K562 (cell line): ENCODE measurements around the gene CTIF. TPM values are rescaled to one million over a fixed set of nuclear protein-coding genes. Genes with fewer than 3 reads are reported as not detected.

ENCODE experiments used
- ATAC-seq: fragments of 200-7000 bp; cut with Tn5 transposase; 3 replicates; pipeline ENCODE4 v1.9.1; 2020; ENCODE audit warnings: moderate library complexity
- BruUV-seq: library from RNA; stranded (reverse); fragments of 400-500 nt; replicated peaks from 2 replicates; lab custom pipeline; 2021; lab: Mats Ljungman, UMichigan
- CTCF ChIA-PET: fragments of 300-600 bp; formaldehyde crosslinking; extraction: SDS; loops from one replicate; lab custom pipeline; 2021; ENCODE audit warnings: low intra/inter-chr PET ratio; lab: Yijun Ruan, JAX
- POLR2A ChIA-PET: fragments of 300-600, 350-650 bp; sonication (Branson Sonifier 250); formaldehyde crosslinking; extraction: SDS; loops from one replicate; lab custom pipeline; 2021; ENCODE audit warnings: antibody characterized with exemption, inconsistent platforms; lab: Yijun Ruan, JAX
- DNase-seq, 4 experiments: peaks; one replicate each; pipeline versions ENCODE4 v3.0.0 to v3.0.0-alpha.2; 2011 to 2018; ENCODE audit warnings: low spot score in 3 of 4, mixed read lengths in 3 of 4; ENCODE audit errors: extremely low read depth in 1 of 4
- FAIRE-seq: peaks from 2 replicates; lab custom pipeline; 2011; peaks lifted over from hg19 to GRCh38; lab: Jason Lieb, UNC
- H2AFZ ChIP-seq: 2 replicates; pipeline ENCODE4 v1.6.0; 2011; ENCODE audit warnings: low read depth, low read length, control low read depth, inconsistent platforms
- H3K27ac ChIP-seq: fragments of 200-600 bp; 3 replicates; pipeline ENCODE4 v1.8.0; 2011; ENCODE audit warnings: low read depth, mild to moderate bottlenecking, control low read depth, inconsistent platforms, low read length, moderate library complexity, mixed read lengths; ENCODE audit errors: extremely low read depth
- H3K27me3 ChIP-seq, 2 experiments: fragments of 300-600 bp in 1 of 2; 2 replicates in 1 of 2; 3 replicates in 1 of 2; pipeline versions ENCODE4 v1.6.0 to v1.8.0; 2011; ENCODE audit warnings: inconsistent platforms in 2 of 2, low read length in 2 of 2, mild to moderate bottlenecking in 1 of 2, mixed read lengths in 1 of 2, moderate library complexity in 1 of 2; ENCODE audit not compliant: control insufficient read depth in 2 of 2, insufficient read depth in 2 of 2
- H3K36me3 ChIP-seq: fragments of 300-600 bp; 3 replicates; pipeline ENCODE4 v1.8.0; 2011; ENCODE audit warnings: mild to moderate bottlenecking, low read length, inconsistent platforms; ENCODE audit not compliant: control insufficient read depth, insufficient read depth
- H3K4me1 ChIP-seq, 2 experiments: fragments of 200-600 bp in 1 of 2; replicated peaks in 1 of 2; 2 replicates in 1 of 2; 3 replicates in 1 of 2; pipeline versions ENCODE4 v1.5.1 to v1.8.0; 2011; ENCODE audit warnings: inconsistent platforms in 2 of 2, low read length in 2 of 2, mild to moderate bottlenecking in 1 of 2, mixed read lengths in 1 of 2, moderate library complexity in 1 of 2; ENCODE audit not compliant: control insufficient read depth in 2 of 2, insufficient read depth in 2 of 2
- H3K4me2 ChIP-seq: 2 replicates; pipeline ENCODE4 v1.6.1; 2011; ENCODE audit warnings: low read length, control low read depth, inconsistent platforms, mixed read lengths; ENCODE audit not compliant: insufficient read depth
- H3K4me3 ChIP-seq: fragments of 200-600 bp; sonication (generic), shearing (Covaris generic); 2 replicates; pipeline ENCODE4 v1.5.1; 2016; ENCODE audit warnings: control low read depth, inconsistent platforms
- H3K79me2 ChIP-seq: fragments of 200-600 bp; 3 replicates; pipeline ENCODE4 v1.8.0; 2011; ENCODE audit warnings: low read length, inconsistent platforms; ENCODE audit not compliant: control insufficient read depth, insufficient read depth
- H3K9ac ChIP-seq, 2 experiments: 2 replicates each; pipeline versions ENCODE4 v1.6.0 to v1.6.1; 2011; ENCODE audit warnings: low read depth in 2 of 2, low read length in 2 of 2, control low read depth in 1 of 2, inconsistent platforms in 1 of 2, mild to moderate bottlenecking in 1 of 2, mixed read lengths in 1 of 2; ENCODE audit not compliant: insufficient read depth in 1 of 2
- H3K9me1 ChIP-seq: one replicate; pipeline ENCODE4 v1.6.0; 2011; ENCODE audit warnings: inconsistent platforms, mild to moderate bottlenecking, low read length, moderate library complexity; ENCODE audit not compliant: control insufficient read depth, insufficient read depth
- H3K9me3 ChIP-seq: replicated peaks from 2 replicates; pipeline ENCODE4 v1.5.1; 2011; ENCODE audit warnings: low read depth, low read length, inconsistent platforms; ENCODE audit not compliant: control insufficient read depth, insufficient read depth
- H4K20me1 ChIP-seq: replicated peaks from 2 replicates; pipeline ENCODE4 v1.6.1; 2011; ENCODE audit warnings: low read length, inconsistent platforms, mixed read lengths; ENCODE audit not compliant: control insufficient read depth, insufficient read depth
- CGGBP1 ChIP-seq: fragments of 250-450 bp; sonication (Bioruptor Pico); IDR thresholded peaks from 2 replicates; pipeline ENCODE4 v1.9.0; 2021; ENCODE audit warnings: mild to moderate bottlenecking
- ETV5 ChIP-seq: sonication (generic); formaldehyde crosslinking; IDR thresholded peaks from 2 replicates; pipeline ENCODE4 v1.4.0; 2020; ENCODE audit warnings: low read depth, mild to moderate bottlenecking, missing genetic modification reagents
- ILK ChIP-seq: fragments of 450-650 bp; IDR thresholded peaks from 2 replicates; pipeline ENCODE4 v1.6.1; 2016; ENCODE audit warnings: missing genetic modification characterization, low read depth, mild to moderate bottlenecking, missing compliant biosample characterization, moderate library complexity, borderline replicate concordance
- LCOR ChIP-seq: sonication (generic); formaldehyde crosslinking; IDR thresholded peaks from 2 replicates; pipeline ENCODE4 v1.8.0; 2022; ENCODE audit warnings: mild to moderate bottlenecking, missing genetic modification reagents
- NBN ChIP-seq: fragments of 450-650 bp; IDR thresholded peaks from 2 replicates; pipeline ENCODE4 v1.6.1; 2016; ENCODE audit warnings: low read depth, mild to moderate bottlenecking
- NFATC3 ChIP-seq: fragments of 450-650 bp; IDR thresholded peaks from 2 replicates; pipeline ENCODE4 v1.6.1; 2017; ENCODE audit warnings: mild to moderate bottlenecking
- PCBP2 ChIP-seq: fragments of 200-400 bp; formaldehyde crosslinking; IDR thresholded peaks from 2 replicates; pipeline ENCODE4 v1.6.1; 2018; ENCODE audit warnings: low read length, low read depth, mild to moderate bottlenecking, moderate library complexity; ENCODE audit not compliant: poor library complexity, severe bottlenecking
- PHTF2 ChIP-seq: fragments of 250-450 bp; sonication (Bioruptor Pico); IDR thresholded peaks from 2 replicates; pipeline ENCODE4 v1.5.0; 2021; ENCODE audit warnings: mild to moderate bottlenecking
- PYGO2 ChIP-seq: fragments of 450-650 bp; IDR thresholded peaks from 2 replicates; pipeline ENCODE4 v1.6.1; 2016; ENCODE audit warnings: mild to moderate bottlenecking, missing genetic modification characterization, moderate library complexity, missing compliant biosample characterization
- RBM22 ChIP-seq: fragments of 200-400 bp; formaldehyde crosslinking; IDR thresholded peaks from 2 replicates; pipeline ENCODE4 v1.6.1; 2018; ENCODE audit warnings: low read length, low read depth; ENCODE audit not compliant: poor library complexity, severe bottlenecking
- SPI1 ChIP-seq: IDR thresholded peaks from 2 replicates; pipeline ENCODE4 v1.6.1; 2011; ENCODE audit warnings: low read depth, low read length, control low read depth, borderline replicate concordance
- ZNF140 ChIP-seq: fragments of 250-450 bp; sonication (Bioruptor Pico); IDR thresholded peaks from 2 replicates; pipeline ENCODE4 v1.8.0; 2021; ENCODE audit warnings: moderate library complexity, mild to moderate bottlenecking, inconsistent platforms
- ZNF444 ChIP-seq: fragments of 250-450 bp; sonication (Bioruptor Pico); IDR thresholded peaks from 2 replicates; pipeline ENCODE4 v1.4.0; 2020; ENCODE audit warnings: mild to moderate bottlenecking, moderate library complexity
- ZNF766 ChIP-seq: fragments of 200-800 bp; sonication (Bioruptor generic); conservative IDR thresholded peaks from 2 replicates; pipeline ENCODE4 v1.6.1; 2016; ENCODE audit warnings: missing genetic modification characterization, missing compliant biosample characterization
- WGBS: fragments of 100-300 bp; shearing (Covaris generic); methylation state at CpG from one replicate; pipeline ENCODE4 v1.1.6; 2016; ENCODE audit warnings: low coverage, mixed read lengths; ENCODE audit not compliant: insufficient coverage; ENCODE audit errors: missing lambda C conversion rate; 5-methylcytosine and 5-hydroxymethylcytosine counted together
- in situ Hi-C: fragments of 300-500 bp; cut with MboI; formaldehyde crosslinking; loops from 4 replicates; pipeline ENCODE4 v1.15.0; 2018; ENCODE audit warnings: inconsistent platforms, mixed read lengths
- intact Hi-C: fragments of 100-400 bp; cut with micrococcal nuclease; formaldehyde crosslinking; loops from 2 replicates; pipeline ENCODE4 v1.14.2; 2022
- polyA plus RNA-seq, 8 experiments: library from polyadenylated mRNA; depleted of rRNA in 4 of 8; stranded (reverse) in 5 of 8; unstranded in 3 of 8; fragments of >200 nt; fragmentation: Nextera tagmentation in 2 of 8; fragmentation: Illumina TruSeq in 1 of 8; extraction: Ambion mirVana in 2 of 8; extraction: Trizol in 1 of 8; gene quantifications; 2 replicates each; pipeline versions ENCODE4 v1.2.1 to v1.2.3, GENCODE V29; 2011 to 2014; ENCODE audit warnings: inconsistent platforms in 1 of 8, missing spikeins in 1 of 8
- total RNA-seq, 7 experiments: library from RNA; depleted of rRNA in 6 of 7; stranded (reverse); fragments of >200 nt in 6 of 7; fragmentation: Illumina TruSeq in 2 of 7; extraction: Trizol in 2 of 7; gene quantifications; 2 replicates each; pipeline versions ENCODE4 v1.2.1 to v1.2.3, GENCODE V29; 2011 to 2021; ENCODE audit warnings: low replicate concordance in 1 of 7

CTIF gene
- total and polyA plus RNA-seq, 9 of the 15 experiments (the other 6 are each of a cell fraction or from before 2014, with no cell fraction given) = 0.17 to 11.5 (median 2.2) TPM

GRCh38 chr18:48874701-48875162 is 335.9 kb downstream of the CTIF start (continued):
- no peak for TF ChIP-seq NBN
- TF ChIP-seq ILK (tag) = no peak

- BruUV-seq = no TSS peak
- H3K27me3 ChIP-seq = no peaks in the 10 kb centered on the region
- H3K9ac ChIP-seq = no peak overlapping the region
- no peaks in the 10 kb centered on the region for H3K36me3 ChIP-seq
- no peak overlapping the region for H3K4me3 ChIP-seq
- H3K9me1 ChIP-seq = no peaks in the 10 kb centered on the region
- H3K79me2 ChIP-seq = no peaks in the 10 kb centered on the region
- peaks cover 20 to 32% of the 10 kb centered on the region in 2 experiments for H3K4me1 ChIP-seq
- no peak for TF ChIP-seq RBM22
- TF ChIP-seq PYGO2 (tag) = no peak
- TF ChIP-seq PHTF2 (CRISPR knock-in tag) = no peak
- no peak for TF ChIP-seq SPI1
- TF ChIP-seq PCBP2 = no peak
- TF ChIP-seq ZNF766 (CRISPR knock-in tag) = no peak
- no peak for TF ChIP-seq ETV5 (CRISPR knock-in tag)
- TF ChIP-seq CGGBP1 (CRISPR knock-in tag) = no peak
- TF ChIP-seq LCOR = no peak
- no peak for TF ChIP-seq ZNF140 (CRISPR knock-in tag)
- no peak for TF ChIP-seq NFATC3
- TF ChIP-seq ZNF444 (CRISPR knock-in tag) = no peak
- DNase-seq (no peak), ATAC-seq (no peak), FAIRE-seq (no peak)
- POLR2A ChIA-PET = interaction anchor here (0.8 to 2.6 kb wide), 2 partner anchors 10 to 16 kb away, joined by 3 to 7 read pairs; no protein-coding TSS in a partner anchor
- no peaks in the 10 kb centered on the region for H4K20me1 ChIP-seq
- H3K27ac ChIP-seq = no peak overlapping the region
- intact Hi-C loops (no loop called here), in situ Hi-C loops (no loop called here)
- H2AFZ ChIP-seq = no peak overlapping the region
- no peak overlapping the region for H3K4me2 ChIP-seq
- WGBS = 47% methylated on average over 16 of the region's 18 CpGs
- CTCF ChIA-PET = no interaction called here
- no peaks in the 10 kb centered on the region for H3K9me3 ChIP-seq
Measured at GRCh38 chr18:48875314-48875941, 336.6 kb downstream of the CTIF start.
